HG03520 (cell line): Measurements from ENCODE around the gene FUNDC2.

Experiments used
- ATAC-seq: cut with Tn5 transposase; IDR thresholded peaks from one replicate; pipeline ENCODE4 v1.9.1; 2021; ENCODE audit warnings: mild to moderate bottlenecking, moderate library complexity; ENCODE audit not compliant: unreplicated experiment

The FUNDC2 gene

GRCh38 chrX:155068165-155068564 is 41.5 kb downstream of the FUNDC2 start:
- no peak for ATAC-seq

DNA sequence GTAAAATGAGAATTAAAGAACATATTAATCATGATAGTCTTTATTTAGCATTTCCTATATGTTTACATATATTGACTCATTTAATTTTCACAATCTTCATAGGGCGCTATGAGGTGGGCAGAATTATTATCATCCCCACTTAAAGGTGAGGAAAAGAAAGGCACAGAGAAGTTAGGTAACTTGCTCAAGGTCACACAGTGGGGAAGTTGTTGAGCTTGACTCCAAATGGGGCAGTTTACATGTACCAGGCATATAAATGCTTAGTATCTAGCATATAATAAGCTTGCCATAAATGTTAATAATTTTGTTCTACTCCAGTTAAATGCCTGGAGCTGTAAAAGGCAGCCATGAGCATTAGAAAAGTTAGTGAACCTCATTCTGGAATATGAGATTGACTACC is 42.8 kb downstream of the FUNDC2 start:
- ATAC-seq = no peak

- no peak for ATAC-seq
Measured at GRCh38 chrX:155070038-155070437, 43.4 kb downstream of the FUNDC2 start.

GRCh38 chrX:155070663-155070974 is 44.0 kb downstream of the FUNDC2 start:
- ATAC-seq = peak; percentile 5

DNA sequence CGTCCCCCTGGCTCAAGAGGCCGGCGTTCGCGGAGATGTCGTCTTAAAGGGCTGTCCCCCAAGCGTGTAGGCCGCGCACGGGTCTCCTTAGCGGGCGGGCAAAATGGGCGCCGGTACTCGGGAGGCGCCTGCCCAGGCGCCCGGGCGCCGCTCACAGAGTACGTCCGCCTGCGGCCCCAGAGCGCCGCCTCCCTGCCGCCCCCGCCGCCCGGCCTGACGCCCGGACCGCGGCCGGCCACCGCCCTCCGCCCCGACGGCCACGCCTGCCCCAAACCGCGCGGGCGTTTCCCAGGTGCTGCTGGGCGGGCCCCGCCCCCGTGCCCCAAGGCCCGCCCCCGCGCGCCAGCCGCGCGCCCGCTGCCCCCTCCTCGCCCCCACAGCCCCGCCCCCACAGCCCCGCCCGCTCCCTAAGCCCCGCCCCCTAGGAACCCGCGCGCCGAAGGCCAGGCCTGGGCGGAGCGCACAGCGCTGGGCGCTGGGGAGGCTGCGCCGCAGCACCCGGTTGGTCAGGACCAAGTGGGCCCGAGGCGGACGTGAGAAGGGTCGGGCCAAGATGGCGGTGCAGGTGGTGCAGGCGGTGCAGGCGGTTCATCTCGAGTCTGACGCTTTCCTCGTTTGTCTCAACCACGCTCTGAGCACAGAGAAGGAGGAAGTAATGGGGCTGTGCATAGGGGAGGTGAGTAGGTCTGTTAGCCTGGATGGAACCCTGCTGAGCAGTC is 44.5 kb downstream of the FUNDC2 start, which contains the start of the genes BRCC3, CMC4 and MTCP1:
BRCC3 (plus strand) TSS at position 534 of the 719 bp plus-strand sequence; CDS start at position 554, 20 bp downstream.
CMC4 (minus strand) TSS at position 162 of the 719 bp plus-strand sequence. CDS start 7,113 bp downstream, outside the sequence.
MTCP1 (minus strand) TSS at position 162 of the 719 bp plus-strand sequence. CDS start 5,126 bp downstream, outside the sequence.
- ATAC-seq = peak; percentile 84

- no peak for ATAC-seq
Measured at GRCh38 chrX:155071694-155072280, 45.1 kb downstream of the FUNDC2 start.

- ATAC-seq = no peak
Measured at GRCh38 chrX:155086202-155086840, 59.7 kb downstream of the FUNDC2 start.

DNA sequence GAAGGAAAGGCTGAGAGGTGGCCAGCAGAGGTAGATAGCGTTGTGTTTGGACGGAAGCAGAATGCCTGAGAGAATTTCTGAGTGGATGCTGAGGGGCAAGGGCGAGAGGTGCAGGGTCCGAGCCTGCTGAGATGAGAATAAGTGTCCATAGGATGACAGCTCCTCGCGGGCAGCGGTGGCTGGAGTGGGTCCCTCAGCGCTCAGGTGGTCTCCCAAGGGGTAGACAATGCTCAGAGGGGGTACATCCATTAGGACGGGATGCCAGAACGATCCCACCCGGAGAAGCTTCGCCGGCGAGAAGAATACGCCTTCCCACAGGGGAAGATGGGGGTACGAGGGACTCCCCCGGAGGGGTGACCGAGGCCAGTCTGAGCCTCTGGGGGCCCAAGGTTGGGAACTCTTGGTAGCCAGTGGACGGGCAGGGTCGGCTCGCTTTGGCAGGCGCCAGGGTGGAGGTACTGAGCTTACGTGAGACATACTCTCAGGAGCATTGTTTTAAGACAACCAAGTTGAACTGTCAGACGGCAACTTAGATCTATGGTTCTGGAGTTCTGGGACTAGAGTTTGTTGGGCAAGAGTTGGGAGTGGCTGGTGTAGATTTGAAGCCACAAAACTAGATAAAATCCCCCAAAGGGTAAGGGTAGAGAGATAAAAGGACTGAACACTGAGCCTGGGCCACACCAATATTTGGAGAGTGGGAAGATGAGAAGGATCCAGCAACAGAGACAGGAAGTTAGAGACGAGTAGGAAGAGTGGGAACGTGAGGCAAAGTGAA is 60.5 kb downstream of the FUNDC2 start:
- no peak for ATAC-seq

GRCh38 chrX:155094468-155095061 is 67.9 kb downstream of the FUNDC2 start:
- no peak for ATAC-seq

- ATAC-seq = no peak
Measured at GRCh38 chrX:155105919-155106318, 79.3 kb downstream of the FUNDC2 start.

GRCh38 chrX:155108427-155108826 is 81.8 kb downstream of the FUNDC2 start:
- ATAC-seq = no peak
